Central memory CD8-positive, alpha-beta T cell (primary cell): ENCODE data around the gene TCERG1L.
A peak's percentile ranks its signal among the peaks of the same experiment; 100 is the strongest.
"Not testable (repeated sequence)": the region's sequence is repeated elsewhere in the genome, so short reads cannot be mapped to it uniquely, and the experiment has no call there.

Source experiments
- ATAC-seq: fragments of 150-1000 bp; cut with Tn5 transposase; replicated peaks from 2 replicates; pipeline ENCODE4 v1.10.0; 2022; ENCODE audit warnings: mild to moderate bottlenecking, moderate FRiP score, moderate number of reproducible peaks; ENCODE audit not compliant: poor library complexity, severe bottlenecking; ENCODE audit errors: extremely low read depth
- DNase-seq, 2 donors: peaks; one replicate each; pipeline ENCODE4 v3.0.0; 2021; ENCODE audit warnings: low spot score in 2 of 2
- H3K27ac Mint-ChIP-seq: one replicate; pipeline ENCODE4 v1.8.0; 2022; ENCODE audit warnings: low read depth, mild to moderate bottlenecking, moderate library complexity, mixed read lengths
- H3K27me3 Mint-ChIP-seq: one replicate; pipeline ENCODE4 v1.8.0; 2022; ENCODE audit warnings: mixed read lengths
- H3K36me3 Mint-ChIP-seq: one replicate; pipeline ENCODE4 v1.8.0; 2022; ENCODE audit warnings: mild to moderate bottlenecking, moderate library complexity, mixed read lengths; ENCODE audit not compliant: insufficient read depth
- H3K4me1 Mint-ChIP-seq: one replicate; pipeline ENCODE4 v1.8.0; 2022; ENCODE audit warnings: mixed read lengths
- H3K4me3 Mint-ChIP-seq: one replicate; pipeline ENCODE4 v1.8.0; 2022; ENCODE audit warnings: mild to moderate bottlenecking, moderate library complexity, mixed read lengths
- H3K9me3 Mint-ChIP-seq: one replicate; pipeline ENCODE4 v1.8.0; 2022; ENCODE audit warnings: mixed read lengths

The TCERG1L gene

GRCh38 chr10:131332821-131333220 is 21.3 kb upstream of the TCERG1L start:
- Mint-ChIP-seq H3K36me3 (no peaks in the 10 kb centered on the region), H3K27me3 (no peaks in the 10 kb centered on the region), H3K9me3 (peaks cover 12% of the 10 kb centered on the region), H3K4me3 (no peak overlapping the region), H3K27ac (no peak overlapping the region), H3K4me1 (no peaks in the 10 kb centered on the region)
- no peak for ATAC-seq
- DNase-seq: no peak

GRCh38 chr10:131323880-131324279 is 12.4 kb upstream of the TCERG1L start:
- no peaks in the 10 kb centered on the region for H3K4me1 Mint-ChIP-seq
- H3K36me3 Mint-ChIP-seq: peaks cover 2% of the 10 kb centered on the region
- peaks cover 6% of the 10 kb centered on the region for H3K9me3 Mint-ChIP-seq
- H3K4me3 Mint-ChIP-seq: no peak overlapping the region
- no peak for DNase-seq
- H3K27me3 Mint-ChIP-seq: peaks cover 32% of the 10 kb centered on the region
- H3K27ac Mint-ChIP-seq: no peak overlapping the region
- no peak for ATAC-seq

- Mint-ChIP-seq H3K4me3 (no peak overlapping the region), H3K36me3 (peaks cover 2% of the 10 kb centered on the region), H3K27me3 (peaks cover 34% of the 10 kb centered on the region), H3K4me1 (no peaks in the 10 kb centered on the region), H3K9me3 (peaks cover 6% of the 10 kb centered on the region), H3K27ac (no peak overlapping the region)
- DNase-seq (no peak), ATAC-seq (no peak)
Measured at GRCh38 chr10:131323025-131323424, 11.5 kb upstream of the TCERG1L start.

GRCh38 chr10:131322575-131322974 is 11.1 kb upstream of the TCERG1L start:
- not testable (repeated sequence) for ATAC-seq, H3K9me3 Mint-ChIP-seq, DNase-seq, H3K4me3 Mint-ChIP-seq, H3K4me1 Mint-ChIP-seq, H3K36me3 Mint-ChIP-seq, H3K27ac Mint-ChIP-seq
- H3K27me3 Mint-ChIP-seq: peaks cover 38% of the 10 kb centered on the region

GRCh38 chr10:131320860-131321604 is 9.5 kb upstream of the TCERG1L start:
- DNase-seq (no peak), ATAC-seq (no peak)
- Mint-ChIP-seq H3K4me1 (no peaks in the 10 kb centered on the region), H3K4me3 (no peak overlapping the region), H3K27me3 (peaks cover 51% of the 10 kb centered on the region), H3K36me3 (peaks cover 2% of the 10 kb centered on the region), H3K27ac (no peak overlapping the region), H3K9me3 (peaks cover 11% of the 10 kb centered on the region)

GRCh38 chr10:131318814-131319213 is 7.3 kb upstream of the TCERG1L start:
- H3K4me3 Mint-ChIP-seq: no peak overlapping the region
- ATAC-seq: no peak

GRCh38 chr10:131318291-131318690 is 6.8 kb upstream of the TCERG1L start:
- ATAC-seq: no peak
- Mint-ChIP-seq H3K4me3 (no peak overlapping the region), H3K4me1 (no peaks in the 10 kb centered on the region), H3K36me3 (peaks cover 2% of the 10 kb centered on the region), H3K27me3 (peaks cover 62% of the 10 kb centered on the region), H3K27ac (no peak overlapping the region), H3K9me3 (peaks cover 6% of the 10 kb centered on the region)
- DNase-seq: no peak

More at GRCh38 chr10:131318814-131319213, 7.3 kb upstream of the TCERG1L start:
- H3K27ac Mint-ChIP-seq: no peak overlapping the region
- H3K4me1 Mint-ChIP-seq: no peaks in the 10 kb centered on the region
- peaks cover 11% of the 10 kb centered on the region for H3K9me3 Mint-ChIP-seq
- H3K36me3 Mint-ChIP-seq: peaks cover 2% of the 10 kb centered on the region
- no peak for DNase-seq
- H3K27me3 Mint-ChIP-seq: peaks cover 62% of the 10 kb centered on the region

GRCh38 chr10:131316321-131317075 is 5.0 kb upstream of the TCERG1L start:
- H3K27me3 Mint-ChIP-seq: peaks cover 53% of the 10 kb centered on the region
- ATAC-seq: no peak
- H3K27ac Mint-ChIP-seq: no peak overlapping the region
- DNase-seq: no peak
- no peak overlapping the region for H3K4me3 Mint-ChIP-seq
- H3K36me3 Mint-ChIP-seq: peaks cover 2% of the 10 kb centered on the region
- H3K4me1 Mint-ChIP-seq: no peaks in the 10 kb centered on the region
- H3K9me3 Mint-ChIP-seq: peaks cover 5% of the 10 kb centered on the region

GRCh38 chr10:131315344-131315743 is 3.8 kb upstream of the TCERG1L start:
- no peaks in the 10 kb centered on the region for H3K4me1 Mint-ChIP-seq
- ATAC-seq (no peak), DNase-seq (no peak)
- H3K4me3 Mint-ChIP-seq: no peak overlapping the region
- H3K36me3 Mint-ChIP-seq: no peaks in the 10 kb centered on the region
- H3K9me3 Mint-ChIP-seq: peaks cover 5% of the 10 kb centered on the region
- no peak overlapping the region for H3K27ac Mint-ChIP-seq
- peaks cover 51% of the 10 kb centered on the region for H3K27me3 Mint-ChIP-seq

GRCh38 chr10:131314799-131315198 is 3.3 kb upstream of the TCERG1L start:
- ATAC-seq (no peak), DNase-seq (no peak)
- Mint-ChIP-seq H3K27ac (no peak overlapping the region), H3K4me3 (no peak overlapping the region), H3K9me3 (peaks cover 5% of the 10 kb centered on the region), H3K27me3 (peaks cover 53% of the 10 kb centered on the region), H3K4me1 (no peaks in the 10 kb centered on the region), H3K36me3 (no peaks in the 10 kb centered on the region)

GRCh38 chr10:131314148-131314547 is 2.6 kb upstream of the TCERG1L start:
- Mint-ChIP-seq H3K9me3 (peaks cover 5% of the 10 kb centered on the region), H3K4me1 (no peaks in the 10 kb centered on the region), H3K36me3 (no peaks in the 10 kb centered on the region), H3K27ac (no peak overlapping the region), H3K27me3 (peaks cover 57% of the 10 kb centered on the region), H3K4me3 (no peak overlapping the region)
- DNase-seq: no peak
- no peak for ATAC-seq

GRCh38 chr10:131313377-131313776 is 1.9 kb upstream of the TCERG1L start:
- H3K4me1 Mint-ChIP-seq: no peaks in the 10 kb centered on the region
- H3K27ac Mint-ChIP-seq: no peak overlapping the region
- no peak for DNase-seq
- H3K27me3 Mint-ChIP-seq: peaks cover 64% of the 10 kb centered on the region
- H3K4me3 Mint-ChIP-seq: peak overlapping the region; percentile 11
- ATAC-seq: no peak
- H3K9me3 Mint-ChIP-seq: peaks cover 5% of the 10 kb centered on the region
- H3K36me3 Mint-ChIP-seq: no peaks in the 10 kb centered on the region

- Mint-ChIP-seq H3K4me1 (no peaks in the 10 kb centered on the region), H3K4me3 (peak overlapping the region; percentile 11), H3K27me3 (peaks cover 66% of the 10 kb centered on the region), H3K36me3 (no peaks in the 10 kb centered on the region), H3K9me3 (peaks cover 5% of the 10 kb centered on the region), H3K27ac (no peak overlapping the region)
- DNase-seq (no peak), ATAC-seq (no peak)
Measured at GRCh38 chr10:131312478-131312836, 936 bp upstream of the TCERG1L start.
